ENCODE results near the gene TSGA10. TPM values are rescaled to one million over a fixed set of nuclear protein-coding genes. Genes with fewer than 3 reads are reported as not detected.
A peak's percentile ranks its signal among the peaks of the same experiment; 100 is the strongest.

The TSGA10 gene
- total and polyA plus RNA-seq, 2 experiments from 2014 or later: 5.2 to 8.8 TPM

DNA sequence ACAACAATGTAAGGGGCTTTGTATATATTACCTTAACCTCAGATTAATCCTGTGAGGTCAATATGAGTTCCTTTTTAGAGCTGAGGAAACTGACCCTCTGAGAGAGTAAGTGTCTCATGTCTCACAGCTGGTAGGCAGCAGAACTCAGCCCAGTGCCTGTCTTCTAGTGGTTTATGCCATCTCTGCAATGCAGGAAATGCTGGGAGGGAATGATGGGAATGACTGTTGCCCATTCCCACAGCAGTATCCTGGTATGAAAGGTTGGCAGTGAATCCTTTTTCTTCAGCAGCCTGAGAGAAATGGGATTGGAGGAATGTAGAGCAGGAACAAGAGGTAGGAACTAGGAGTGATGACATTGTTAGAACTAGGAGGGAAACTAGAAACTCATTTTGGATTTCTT, 32.3 kb upstream of the TSGA10 start:
- no peak for TF ChIP-seq EZH2phosphoT487 (IDR thresholded peaks at IDR 0.05; ENCODE audit: low read depth, severe bottlenecking, unreplicated experiment)
- TF ChIP-seq, protein P1, sequence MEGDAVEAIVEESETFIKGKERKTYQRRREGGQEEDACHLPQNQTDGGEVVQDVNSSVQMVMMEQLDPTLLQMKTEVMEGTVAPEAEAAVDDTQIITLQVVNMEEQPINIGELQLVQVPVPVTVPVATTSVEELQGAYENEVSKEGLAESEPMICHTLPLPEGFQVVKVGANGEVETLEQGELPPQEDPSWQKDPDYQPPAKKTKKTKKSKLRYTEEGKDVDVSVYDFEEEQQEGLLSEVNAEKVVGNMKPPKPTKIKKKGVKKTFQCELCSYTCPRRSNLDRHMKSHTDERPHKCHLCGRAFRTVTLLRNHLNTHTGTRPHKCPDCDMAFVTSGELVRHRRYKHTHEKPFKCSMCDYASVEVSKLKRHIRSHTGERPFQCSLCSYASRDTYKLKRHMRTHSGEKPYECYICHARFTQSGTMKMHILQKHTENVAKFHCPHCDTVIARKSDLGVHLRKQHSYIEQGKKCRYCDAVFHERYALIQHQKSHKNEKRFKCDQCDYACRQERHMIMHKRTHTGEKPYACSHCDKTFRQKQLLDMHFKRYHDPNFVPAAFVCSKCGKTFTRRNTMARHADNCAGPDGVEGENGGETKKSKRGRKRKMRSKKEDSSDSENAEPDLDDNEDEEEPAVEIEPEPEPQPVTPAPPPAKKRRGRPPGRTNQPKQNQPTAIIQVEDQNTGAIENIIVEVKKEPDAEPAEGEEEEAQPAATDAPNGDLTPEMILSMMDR (IDR thresholded peaks at IDR 0.05; ENCODE audit: poor library complexity): no peak
- peaks cover 60% of the 10 kb centered on the region for H3K79me2 ChIP-seq
- H3K27me3 ChIP-seq: no peaks in the 10 kb centered on the region

DNA sequence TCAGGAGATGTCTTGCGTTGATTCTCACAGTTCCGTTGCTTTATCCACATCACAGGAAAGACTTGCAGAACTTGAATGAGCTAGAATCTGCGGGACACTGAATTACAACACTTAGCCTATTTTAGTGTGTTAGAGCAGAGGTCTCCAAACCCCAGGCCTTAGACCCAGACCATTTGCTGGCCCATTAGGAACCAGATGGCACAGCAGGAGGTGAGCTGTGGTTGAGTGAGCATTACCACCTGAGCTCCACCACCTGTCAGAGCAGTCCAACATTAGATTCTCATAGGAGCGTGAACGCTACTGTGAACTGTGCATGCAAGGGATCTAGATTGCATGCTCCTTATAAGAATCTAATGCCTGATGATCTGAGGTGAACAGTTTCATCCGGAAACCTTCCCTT, 30.1 kb upstream of the TSGA10 start:
- Histone ChIP-seq H3K27ac (no peak overlapping the region), H3K9me2 (replicated peaks; ENCODE audit: insufficient read depth) (no peaks in the 10 kb centered on the region), H2AFZ (no peak overlapping the region), H3K4me3 (no peak overlapping the region), H4K20me1 (ENCODE audit: insufficient read depth, poor library complexity, severe bottlenecking) (no peaks in the 10 kb centered on the region), H3K4me2 (no peak overlapping the region), H3K79me2 (peaks cover 76% of the 10 kb centered on the region), H3K4me1 (ENCODE audit: insufficient read depth) (peaks cover 14% of the 10 kb centered on the region), H3K27me3 (no peaks in the 10 kb centered on the region), H3K9me3 (ENCODE audit: low read depth) (no peaks in the 10 kb centered on the region), H3K36me3 (replicated peaks; ENCODE audit: insufficient read depth, low read depth) (no peaks in the 10 kb centered on the region)
- TF ChIP-seq, protein P1 (IDR thresholded peaks at IDR 0.05; ENCODE audit: poor library complexity): no peak
- TF ChIP-seq EZH2phosphoT487 (IDR thresholded peaks at IDR 0.05; ENCODE audit: low read depth, severe bottlenecking, unreplicated experiment): no peak
- TF ChIP-seq EZH2 (IDR thresholded peaks at IDR 0.05; ENCODE audit: borderline replicate concordance): no peak
- DNase-seq (ENCODE audit: low spot score): no peak
- WGBS (ENCODE audit: low lambda C conversion rate, missing lambda C conversion rate): 89% methylated on average over 6 of the region's 6 CpGs

More for the DNA sequence above, 32.3 kb upstream of the TSGA10 start:
- Histone ChIP-seq H3K27ac (no peak overlapping the region), H3K9me3 (ENCODE audit: low read depth) (no peaks in the 10 kb centered on the region), H3K4me1 (ENCODE audit: insufficient read depth) (peaks cover 10% of the 10 kb centered on the region), H2AFZ (no peak overlapping the region), H3K4me2 (no peak overlapping the region), H3K4me3 (no peak overlapping the region), H3K36me3 (replicated peaks; ENCODE audit: insufficient read depth, low read depth) (no peaks in the 10 kb centered on the region), H3K9me2 (replicated peaks; ENCODE audit: insufficient read depth) (no peaks in the 10 kb centered on the region), H4K20me1 (ENCODE audit: insufficient read depth, poor library complexity, severe bottlenecking) (no peaks in the 10 kb centered on the region)
- DNase-seq (ENCODE audit: low spot score): no peak

DNA sequence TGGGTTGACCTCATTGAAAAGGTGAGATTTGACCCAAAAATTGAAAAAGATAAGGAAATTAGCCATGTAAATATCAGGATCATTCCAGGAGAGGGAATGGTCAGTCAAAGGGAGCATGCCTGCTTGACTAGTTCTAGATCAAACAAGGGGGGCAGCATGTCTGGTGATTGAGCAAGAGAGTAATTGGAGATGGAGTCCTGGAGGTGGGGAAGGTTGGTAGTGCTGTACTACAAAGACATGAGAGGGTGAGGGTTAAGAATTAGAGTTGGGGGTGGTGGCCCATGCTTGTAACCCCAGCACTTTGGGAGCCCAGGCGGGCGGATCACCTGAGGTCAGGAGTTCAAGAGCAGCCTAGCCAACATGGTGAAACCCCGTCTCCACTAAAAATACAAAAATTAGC, 28.3 kb upstream of the TSGA10 start:
- TF ChIP-seq EZH2 (IDR thresholded peaks at IDR 0.05; ENCODE audit: borderline replicate concordance) (no peak), EZH2phosphoT487 (IDR thresholded peaks at IDR 0.05; ENCODE audit: low read depth, severe bottlenecking, unreplicated experiment) (no peak)
- TF ChIP-seq, protein P1 (IDR thresholded peaks at IDR 0.05; ENCODE audit: poor library complexity): no peak
- DNase-seq (ENCODE audit: low spot score): no peak
- 91% methylated on average over 3 of the region's 3 CpGs for WGBS (ENCODE audit: low lambda C conversion rate, missing lambda C conversion rate)
- Histone ChIP-seq H3K27me3 (no peaks in the 10 kb centered on the region), H3K4me3 (no peak overlapping the region), H2AFZ (no peak overlapping the region), H3K9me2 (replicated peaks; ENCODE audit: insufficient read depth) (no peaks in the 10 kb centered on the region), H3K36me3 (replicated peaks; ENCODE audit: insufficient read depth, low read depth) (no peaks in the 10 kb centered on the region), H4K20me1 (ENCODE audit: insufficient read depth, poor library complexity, severe bottlenecking) (no peaks in the 10 kb centered on the region), H3K4me2 (peak overlapping the region; percentile 94), H3K79me2 (peaks cover 86% of the 10 kb centered on the region), H3K27ac (no peak overlapping the region), H3K4me1 (ENCODE audit: insufficient read depth) (peaks cover 16% of the 10 kb centered on the region), H3K9me3 (ENCODE audit: low read depth) (no peaks in the 10 kb centered on the region)

DNA sequence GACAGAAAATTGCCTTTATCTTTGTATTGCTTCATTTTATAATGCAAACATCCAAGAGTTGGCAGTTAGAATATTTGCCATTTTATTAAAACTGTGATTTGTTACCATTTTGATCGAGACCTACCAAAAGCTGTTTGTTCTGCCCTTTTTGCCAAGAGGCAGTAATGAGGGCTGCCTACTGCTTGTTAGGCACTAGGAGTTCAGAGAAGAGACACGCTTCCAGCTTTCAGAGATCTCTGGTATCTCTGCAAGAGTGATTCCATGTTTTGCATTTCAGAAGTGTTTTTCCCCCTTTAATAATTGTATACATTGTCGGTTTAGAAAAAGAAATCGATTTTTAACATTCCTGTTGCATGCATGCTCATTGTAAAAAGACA, 26.9 kb upstream of the TSGA10 start:
- no peaks in the 10 kb centered on the region for H3K9me3 ChIP-seq (ENCODE audit: low read depth)
- H2AFZ ChIP-seq: peak overlapping the region; percentile 91
- peak overlapping the region; percentile 80 for H3K27ac ChIP-seq
- DNase-seq (ENCODE audit: low spot score): no peak
- H3K36me3 ChIP-seq (replicated peaks; ENCODE audit: insufficient read depth, low read depth): no peaks in the 10 kb centered on the region
- peak overlapping the region; percentile 76 for H3K4me3 ChIP-seq
- WGBS (ENCODE audit: low lambda C conversion rate, missing lambda C conversion rate): 1% methylated on average over 4 of the region's 4 CpGs
- peak overlapping the region; percentile 94 for H3K4me2 ChIP-seq
- H3K27me3 ChIP-seq: no peaks in the 10 kb centered on the region
- H4K20me1 ChIP-seq (ENCODE audit: insufficient read depth, poor library complexity, severe bottlenecking): no peaks in the 10 kb centered on the region
- H3K79me2 ChIP-seq: peaks cover 89% of the 10 kb centered on the region
- H3K9me2 ChIP-seq (replicated peaks; ENCODE audit: insufficient read depth): no peaks in the 10 kb centered on the region
- peaks cover 16% of the 10 kb centered on the region for H3K4me1 ChIP-seq (ENCODE audit: insufficient read depth)
- TF ChIP-seq, protein P1 (IDR thresholded peaks at IDR 0.05; ENCODE audit: poor library complexity): no peak
- TF ChIP-seq EZH2 (IDR thresholded peaks at IDR 0.05; ENCODE audit: borderline replicate concordance): no peak
- no peak for TF ChIP-seq EZH2phosphoT487 (IDR thresholded peaks at IDR 0.05; ENCODE audit: low read depth, severe bottlenecking, unreplicated experiment)
